ENCODE measurements around the gene KCNAB2.

GRCh38 chr1:6019166-6019845, 26.4 kb upstream of the KCNAB2 start:
- TF ChIP-seq CTCF (IDR thresholded peaks at IDR 0.05) (no peak), POLR2A (IDR thresholded peaks at IDR 0.05) (no peak)

Measured in lower leg skin (tissue), 3 donors.